GM18511 (cell line): ENCODE data around the gene CLDN9.
"Not testable (repeated sequence)": the region's sequence is repeated elsewhere in the genome, so short reads cannot be mapped to it uniquely, and the experiment has no call there.

Experiments used
- ATAC-seq: cut with Tn5 transposase; IDR thresholded peaks from one replicate; pipeline ENCODE4 v1.9.1; 2021; ENCODE audit warnings: mild to moderate bottlenecking, moderate library complexity; ENCODE audit not compliant: unreplicated experiment

The CLDN9 gene

DNA sequence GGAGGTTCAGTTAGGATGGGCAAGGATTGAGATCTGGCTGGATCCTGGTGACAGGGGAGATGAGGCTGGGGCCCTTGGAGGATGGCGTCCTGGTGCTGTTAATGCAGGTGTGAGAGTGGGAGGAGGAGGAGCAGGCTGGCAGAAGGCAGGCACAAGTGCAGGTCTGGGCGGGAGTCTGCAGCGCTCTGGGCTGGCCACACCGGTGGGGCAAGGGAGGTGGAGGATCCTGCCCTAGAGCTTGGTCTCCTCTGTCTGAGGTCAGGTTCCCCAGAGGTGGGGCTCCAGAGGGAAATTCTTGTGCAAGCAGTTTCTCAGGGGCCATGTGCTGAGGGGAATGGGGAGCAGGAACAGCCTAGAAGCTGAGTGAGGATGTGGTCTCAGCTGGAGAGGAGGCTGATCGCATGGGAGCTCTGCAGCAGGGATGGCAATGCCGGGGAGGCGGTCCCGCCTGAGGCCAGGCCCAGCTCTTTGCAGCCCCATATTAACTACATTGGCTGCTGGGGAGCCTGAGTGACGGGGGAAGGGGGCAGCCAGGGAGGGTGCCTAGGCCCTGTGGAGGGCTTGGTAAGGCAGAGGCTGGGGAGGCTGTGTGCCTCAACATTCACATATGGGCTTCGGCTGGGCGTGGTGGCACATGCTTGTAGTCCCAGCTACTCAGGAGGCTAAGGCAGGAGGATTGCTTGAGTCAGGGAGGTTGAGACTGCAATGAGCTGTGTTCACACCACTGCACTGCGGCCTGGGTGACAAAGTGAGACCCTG lies 40.0 kb downstream of the CLDN9 start:
- not testable (repeated sequence) for ATAC-seq

GRCh38 chr16:3053330-3053710 lies 40.6 kb downstream of the CLDN9 start:
- not testable (repeated sequence) for ATAC-seq

GRCh38 chr16:3054965-3055733 lies 42.4 kb downstream of the CLDN9 start:
- no peak for ATAC-seq

DNA sequence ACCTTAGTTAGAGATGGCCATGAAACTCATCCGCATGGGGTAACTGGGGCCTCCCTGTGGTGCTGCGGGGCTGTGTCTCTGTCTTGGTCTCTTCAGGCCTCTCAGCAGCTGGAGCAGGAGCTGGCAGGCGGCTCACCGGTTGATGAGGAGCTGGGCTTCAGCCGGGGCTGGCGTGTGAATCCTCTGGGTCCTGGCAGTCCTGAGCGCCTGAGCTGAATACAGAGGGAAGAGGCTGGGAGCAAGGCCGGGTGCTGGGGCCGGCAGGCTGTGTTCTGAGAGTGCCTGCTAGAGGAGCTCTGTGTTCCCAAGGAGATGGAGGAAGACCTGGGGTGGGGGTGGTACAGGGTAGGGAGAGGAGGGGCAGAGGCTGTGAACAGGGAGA lies 43.0 kb downstream of the CLDN9 start:
- not testable (repeated sequence) for ATAC-seq

- no peak for ATAC-seq
Measured at GRCh38 chr16:3056336-3057180, 43.8 kb downstream of the CLDN9 start.

DNA sequence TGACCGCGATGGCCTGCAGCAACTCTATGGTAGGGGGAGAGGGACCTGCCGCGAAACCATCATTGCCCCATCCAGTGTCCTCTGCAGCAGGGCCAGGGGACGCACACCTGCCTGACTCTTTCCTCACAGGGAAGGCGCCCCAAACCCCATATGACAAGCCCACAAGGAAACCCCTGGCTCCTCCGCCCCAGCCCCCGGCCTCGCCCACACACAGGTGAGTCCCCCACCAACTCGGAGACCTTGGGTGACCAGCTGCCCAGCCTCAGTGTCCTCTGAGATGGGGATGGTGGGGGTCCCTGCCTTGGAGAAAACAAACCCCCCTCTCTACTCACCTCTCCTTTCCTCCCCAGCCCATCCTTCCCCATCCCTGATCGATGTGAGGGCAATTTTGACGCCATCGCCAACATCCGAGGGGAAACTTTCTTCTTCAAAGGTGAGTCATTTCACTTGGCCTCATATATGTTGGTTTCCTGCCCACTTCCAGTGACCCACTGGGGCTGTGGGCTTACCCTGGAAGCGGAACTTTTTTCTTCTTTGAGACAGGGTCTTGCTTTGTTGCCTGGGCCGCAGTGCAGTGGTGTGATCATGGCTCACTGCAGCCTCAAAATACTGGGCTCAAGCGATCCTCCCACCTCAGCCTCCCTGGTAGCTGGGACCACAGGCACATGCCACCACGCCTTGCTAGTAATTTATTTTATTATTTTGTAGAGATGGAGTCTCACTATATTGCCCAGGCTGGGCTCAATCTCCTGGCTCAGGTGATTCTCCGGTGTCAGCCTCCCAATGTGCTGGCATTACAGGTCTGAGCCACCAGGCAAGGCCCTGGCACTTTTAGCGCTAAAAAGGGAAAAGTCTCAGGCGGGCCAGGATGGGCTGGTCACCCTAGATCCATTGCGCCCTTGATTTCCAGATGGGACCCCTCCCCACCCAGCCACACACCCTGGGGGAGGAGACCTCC lies 44.7 kb downstream of the CLDN9 start:
- ATAC-seq = no peak

DNA sequence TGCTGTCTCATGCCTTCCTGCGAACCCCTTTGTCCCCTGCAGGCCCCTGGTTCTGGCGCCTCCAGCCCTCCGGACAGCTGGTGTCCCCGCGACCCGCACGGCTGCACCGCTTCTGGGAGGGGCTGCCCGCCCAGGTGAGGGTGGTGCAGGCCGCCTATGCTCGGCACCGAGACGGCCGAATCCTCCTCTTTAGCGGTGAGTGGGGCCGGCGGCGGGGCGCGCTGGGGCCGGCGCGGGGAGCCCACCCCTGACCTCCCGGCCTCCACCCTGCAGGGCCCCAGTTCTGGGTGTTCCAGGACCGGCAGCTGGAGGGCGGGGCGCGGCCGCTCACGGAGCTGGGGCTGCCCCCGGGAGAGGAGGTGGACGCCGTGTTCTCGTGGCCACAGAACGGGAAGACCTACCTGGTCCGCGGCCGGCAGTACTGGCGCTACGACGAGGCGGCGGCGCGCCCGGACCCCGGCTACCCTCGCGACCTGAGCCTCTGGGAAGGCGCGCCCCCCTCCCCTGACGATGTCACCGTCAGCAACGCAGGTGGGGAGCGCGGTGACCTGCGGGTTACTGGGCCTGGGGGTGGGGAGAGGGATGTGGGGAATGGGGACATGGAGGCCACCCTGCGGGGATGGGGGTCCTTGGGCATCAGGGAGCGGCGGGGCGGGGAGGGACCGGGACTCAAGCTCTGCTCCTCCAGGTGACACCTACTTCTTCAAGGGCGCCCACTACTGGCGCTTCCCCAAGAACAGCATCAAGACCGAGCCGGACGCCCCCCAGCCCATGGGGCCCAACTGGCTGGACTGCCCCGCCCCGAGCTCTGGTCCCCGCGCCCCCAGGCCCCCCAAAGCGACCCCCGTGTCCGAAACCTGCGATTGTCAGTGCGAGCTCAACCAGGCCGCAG lies 45.7 kb downstream of the CLDN9 start:
- ATAC-seq = peak; percentile 57

DNA sequence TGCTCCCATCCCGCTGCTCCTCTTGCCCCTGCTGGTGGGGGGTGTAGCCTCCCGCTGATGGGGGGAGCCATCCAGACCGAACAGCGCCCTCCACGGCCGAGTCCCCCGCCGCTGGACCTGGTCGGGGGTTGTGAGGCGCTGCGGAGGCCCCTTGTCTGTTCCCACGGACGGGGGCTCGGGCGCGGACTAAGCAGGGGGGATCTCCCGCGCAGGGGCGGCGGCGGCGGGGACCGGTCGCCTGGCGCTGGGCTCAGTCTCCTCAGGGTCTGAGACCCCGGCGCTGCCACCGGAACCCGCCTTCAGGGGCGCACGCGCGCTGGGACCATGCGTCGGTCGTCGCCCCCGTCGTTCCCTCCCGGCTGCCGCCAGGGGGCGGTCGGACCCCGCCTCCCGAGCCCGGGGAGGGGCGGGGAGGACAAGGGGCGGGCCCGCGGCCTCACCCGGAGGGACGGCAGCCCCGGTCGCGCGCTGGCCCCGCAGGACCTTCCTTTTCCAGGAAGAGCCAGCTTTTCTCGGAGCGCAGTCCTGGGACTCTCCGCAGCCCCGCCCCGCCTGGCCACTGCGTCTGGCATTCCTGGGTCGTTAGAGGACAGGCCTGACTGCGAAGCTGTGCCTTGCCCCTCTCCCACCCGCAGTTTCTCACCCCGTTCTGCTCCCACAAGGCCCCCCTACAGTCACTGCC lies 46.5 kb downstream of the CLDN9 start:
- peak; percentile 85 for ATAC-seq

GRCh38 chr16:3059723-3060242 lies 47.1 kb downstream of the CLDN9 start:
- no peak for ATAC-seq

DNA sequence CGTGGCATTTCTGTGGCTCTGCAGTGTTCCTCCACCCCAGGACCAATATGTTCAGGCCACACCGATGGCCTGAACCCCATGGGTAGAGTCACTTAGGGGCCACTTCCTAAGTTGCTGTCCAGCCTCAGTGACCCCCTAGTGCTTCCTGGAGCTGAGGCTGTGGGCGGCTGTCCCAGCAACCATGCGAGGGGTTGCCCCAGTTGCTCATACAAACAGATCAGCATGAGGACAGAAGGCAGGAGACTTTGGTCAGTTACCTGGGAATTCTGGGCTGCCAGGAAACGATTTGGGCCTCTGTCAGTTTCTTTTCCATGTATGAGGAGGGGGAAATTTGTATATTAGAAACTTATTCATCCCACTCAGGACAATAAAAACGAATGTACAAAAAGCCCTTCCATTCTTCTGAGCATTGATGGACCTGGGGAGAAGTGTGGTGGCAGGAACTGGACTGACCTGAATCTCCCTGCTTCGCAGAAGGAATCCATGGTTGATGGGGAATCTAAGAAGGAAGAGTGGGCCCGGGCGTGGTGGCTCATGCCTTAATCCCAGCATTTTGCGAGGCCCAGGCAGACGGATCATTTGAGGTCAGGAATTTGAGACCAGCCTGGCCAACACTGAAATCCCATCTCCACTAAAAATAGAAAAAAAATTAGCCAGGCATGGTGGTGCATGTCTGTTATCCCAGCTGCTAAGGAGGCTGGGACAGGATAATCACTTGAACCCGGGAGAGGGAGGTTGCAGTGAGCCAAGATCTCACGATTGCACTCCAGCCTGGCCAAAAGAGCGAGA lies 47.8 kb downstream of the CLDN9 start:
- ATAC-seq = no peak

- ATAC-seq = no peak
Measured at GRCh38 chr16:3062553-3062952, 49.8 kb downstream of the CLDN9 start.

GRCh38 chr16:3063625-3064386 lies 51.1 kb downstream of the CLDN9 start:
- ATAC-seq = no peak
